Activated naive CD8-positive, alpha-beta T cell treated with anti-CD3 and anti-CD28 coated beads, Interleukin-2, amount 50 U/mL, for 16 hours (primary cell): ENCODE results near the gene CACNA1D.

ENCODE experiments used
- DNase-seq: peaks from one replicate; pipeline ENCODE4 v3.0.0-alpha.2; 2020; ENCODE audit warnings: low read depth, low spot score

CACNA1D gene

DNA sequence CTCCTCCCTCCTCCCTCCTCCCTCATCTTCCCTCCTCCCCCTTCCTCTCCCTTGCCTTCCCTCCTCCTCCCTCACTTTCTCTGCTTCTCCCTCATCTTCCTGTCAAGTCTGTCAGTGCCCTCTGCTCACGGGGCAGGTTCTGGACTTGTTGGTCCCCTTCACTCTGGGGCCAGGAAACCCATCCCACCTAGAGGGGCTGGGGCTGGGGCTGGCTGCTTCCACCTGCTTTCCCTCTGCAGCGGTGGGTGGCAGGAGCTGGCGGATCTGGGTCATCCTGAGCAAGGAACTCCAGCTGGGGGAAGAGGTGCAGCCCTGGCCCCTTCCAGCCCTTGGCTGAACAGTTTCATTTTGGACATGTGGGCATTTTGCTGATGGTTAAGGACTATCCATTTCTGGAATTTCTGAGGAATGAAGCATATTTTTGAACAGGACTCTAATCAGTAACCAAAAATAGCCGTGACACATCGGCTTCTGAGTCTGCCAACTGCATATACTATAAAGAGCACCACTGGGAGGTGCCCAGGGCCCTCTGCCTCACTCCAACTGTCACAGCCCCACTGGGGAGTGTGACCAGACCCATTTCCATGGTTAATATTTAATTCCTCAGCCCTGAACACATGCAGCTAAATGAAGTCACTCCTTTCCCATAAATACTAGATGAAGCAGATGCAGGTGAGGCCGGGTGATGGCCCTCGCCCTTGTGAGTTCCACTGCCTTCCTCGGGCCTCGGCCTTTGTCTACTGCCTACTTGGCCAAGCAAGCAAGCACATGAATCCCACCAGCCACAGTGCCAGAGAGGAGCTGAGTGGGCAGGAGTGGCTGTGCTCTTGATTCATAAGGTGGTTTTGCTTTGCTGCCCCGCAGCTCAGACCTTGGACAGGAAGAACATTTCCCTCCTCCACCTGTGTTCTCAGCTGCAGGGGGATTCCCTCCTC is 312.0 kb downstream of the CACNA1D start:
- no peak for DNase-seq

GRCh38 chr3:53807117-53807810 is 312.9 kb downstream of the CACNA1D start:
- no peak for DNase-seq

DNA sequence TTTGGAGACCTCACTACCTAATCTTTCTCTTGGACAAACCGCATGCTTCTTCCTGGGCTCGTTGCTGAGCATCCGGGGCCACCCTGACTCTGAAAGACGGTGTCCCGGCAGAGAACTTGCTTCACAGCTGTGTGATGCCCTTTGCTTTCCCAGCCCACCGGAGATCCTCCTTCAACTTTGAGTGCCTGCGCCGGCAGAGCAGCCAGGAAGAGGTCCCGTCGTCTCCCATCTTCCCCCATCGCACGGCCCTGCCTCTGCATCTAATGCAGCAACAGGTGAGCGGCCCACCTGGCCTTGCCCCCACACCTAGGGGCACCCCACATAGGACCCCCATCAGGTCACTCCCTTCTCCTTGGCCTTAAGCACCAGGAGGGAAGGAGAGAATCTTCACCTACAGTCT is 314.1 kb downstream of the CACNA1D start:
- no peak for DNase-seq

DNA sequence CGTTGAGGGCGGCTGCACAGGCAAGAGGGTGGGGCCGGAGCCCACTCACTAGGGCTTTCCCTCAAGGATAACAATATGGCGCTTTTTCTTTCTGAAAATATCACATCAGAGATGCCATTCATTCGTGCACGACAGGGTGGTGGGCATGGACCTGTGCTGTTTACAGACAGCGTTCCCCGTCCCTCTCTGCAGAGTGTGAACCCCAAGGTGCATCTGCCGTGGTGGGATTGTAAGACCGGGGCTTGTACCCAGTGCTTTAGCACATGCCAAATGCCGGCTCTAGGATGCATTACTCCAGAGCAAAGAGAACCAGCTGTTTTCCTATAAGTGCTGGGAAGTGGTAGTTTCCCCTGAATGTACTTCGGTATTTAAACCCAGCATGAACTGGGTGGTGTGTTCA is 314.9 kb downstream of the CACNA1D start:
- no peak for DNase-seq

GRCh38 chr3:53809764-53810400 is 315.5 kb downstream of the CACNA1D start:
- no peak for DNase-seq

- DNase-seq, result no peak
Observed at GRCh38 chr3:53811143-53811927, 316.9 kb downstream of the CACNA1D start.

- no peak for DNase-seq
Observed at GRCh38 chr3:53812434-53812833, 318.0 kb downstream of the CACNA1D start.

DNA sequence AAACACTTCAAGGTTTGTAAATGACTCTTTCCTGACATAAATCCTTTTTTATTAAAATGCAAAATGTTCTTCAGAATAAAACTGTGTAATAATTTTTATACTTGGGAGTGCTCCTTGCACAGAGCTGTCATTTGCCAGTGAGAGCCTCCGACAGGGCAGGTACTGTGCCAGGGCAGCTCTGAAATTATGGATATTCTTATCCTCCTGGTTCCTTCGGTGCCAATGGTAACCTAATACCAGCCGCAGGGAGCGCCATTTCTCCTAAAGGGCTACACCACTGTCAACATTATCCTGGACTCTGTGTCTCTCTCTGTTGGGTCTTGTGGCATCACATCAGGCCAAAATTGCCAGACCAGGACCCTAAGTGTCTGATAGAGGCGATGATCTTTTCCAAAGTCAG is 318.8 kb downstream of the CACNA1D start:
- DNase-seq, result no peak

- no peak for DNase-seq
Observed at GRCh38 chr3:53813876-53814275, 319.5 kb downstream of the CACNA1D start.

- DNase-seq, result no peak
Observed at GRCh38 chr3:53815067-53815466, 320.7 kb downstream of the CACNA1D start.

GRCh38 chr3:53815651-53816050 is 321.2 kb downstream of the CACNA1D start:
- no peak for DNase-seq

GRCh38 chr3:53816425-53816824 is 322.0 kb downstream of the CACNA1D start:
- no peak for DNase-seq

- no peak for DNase-seq
Observed at GRCh38 chr3:53817211-53817610, 322.8 kb downstream of the CACNA1D start.

- DNase-seq, result no peak
Observed at GRCh38 chr3:53817809-53818208, 323.4 kb downstream of the CACNA1D start.

- no peak for DNase-seq
Observed at GRCh38 chr3:53818221-53819162, 324.1 kb downstream of the CACNA1D start.

DNA sequence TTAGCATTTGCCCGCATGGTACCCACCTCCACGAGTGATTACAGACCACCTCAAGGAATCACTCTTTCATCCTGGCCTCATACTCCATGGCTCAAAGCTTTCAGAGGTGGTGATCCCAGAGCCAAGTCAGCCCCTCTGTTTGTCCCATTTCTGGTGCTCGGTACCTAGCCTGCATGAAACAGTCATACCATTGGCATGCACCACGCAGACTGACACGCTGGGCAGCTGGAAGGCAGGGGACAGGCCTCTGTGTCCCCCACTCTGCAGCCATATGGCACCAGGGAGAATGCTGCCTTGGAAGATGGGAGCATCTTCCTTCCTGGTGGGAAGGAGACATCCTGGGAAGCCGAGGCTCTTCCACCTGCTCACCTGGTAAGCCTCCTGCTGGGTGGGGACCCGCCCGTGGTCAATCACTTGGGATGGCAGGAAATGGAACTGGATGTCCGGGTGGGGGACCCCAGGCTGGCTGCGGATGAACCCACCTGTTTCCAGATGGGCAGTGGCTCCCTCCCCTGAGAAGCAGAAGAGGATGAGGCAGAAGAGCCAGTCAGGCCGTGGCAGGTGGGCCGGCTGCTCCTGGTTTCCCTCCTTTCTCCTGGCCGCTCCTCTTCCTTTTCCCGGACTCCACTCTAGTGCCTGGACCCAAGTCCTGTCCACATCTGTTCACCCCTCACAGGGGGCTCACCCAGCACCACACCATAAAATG is 324.9 kb downstream of the CACNA1D start:
- no peak for DNase-seq

GRCh38 chr3:53820084-53820483 is 325.7 kb downstream of the CACNA1D start:
- no peak for DNase-seq

GRCh38 chr3:53820756-53821580 is 326.6 kb downstream of the CACNA1D start:
- no peak for DNase-seq

- no peak for DNase-seq
Observed at GRCh38 chr3:53821631-53822121, 327.3 kb downstream of the CACNA1D start.
